Rectal smooth muscle tissue (tissue), 1 donor: ENCODE data around the gene RNPS1.

Source experiments
- H3K27ac ChIP-seq: one replicate; pipeline ENCODE4 v1.7.0; 2013; ENCODE audit warnings: low read depth, low read length, inconsistent platforms
- H3K27me3 ChIP-seq: one replicate; pipeline ENCODE4 v1.7.0; 2013; ENCODE audit warnings: low read length; ENCODE audit not compliant: control insufficient read depth, insufficient read depth
- H3K36me3 ChIP-seq: one replicate; pipeline ENCODE4 v1.7.0; 2013; ENCODE audit warnings: low read length; ENCODE audit not compliant: control insufficient read depth, insufficient read depth
- H3K4me1 ChIP-seq: one replicate; pipeline ENCODE4 v1.7.0; 2013; ENCODE audit warnings: low read length; ENCODE audit not compliant: control insufficient read depth, insufficient read depth
- H3K4me3 ChIP-seq: one replicate; pipeline ENCODE4 v1.7.0; 2013; ENCODE audit warnings: low read length
- H3K9ac ChIP-seq: one replicate; pipeline ENCODE4 v1.7.0; 2013; ENCODE audit warnings: low read length

The RNPS1 gene

GRCh38 chr16:2226245-2226793 lies 41.6 kb downstream of the RNPS1 start:
- peaks cover 4% of the 10 kb centered on the region for H3K27me3 ChIP-seq
- peaks cover 6% of the 10 kb centered on the region for H3K4me1 ChIP-seq
- no peak overlapping the region for H3K27ac ChIP-seq
- H3K9ac ChIP-seq: no peak overlapping the region
- H3K4me3 ChIP-seq: no peak overlapping the region
- H3K36me3 ChIP-seq: peaks cover 16% of the 10 kb centered on the region

GRCh38 chr16:2223942-2224486 lies 43.9 kb downstream of the RNPS1 start:
- Histone ChIP-seq H3K4me3 (peak overlapping the region; percentile 93), H3K4me1 (peaks cover 6% of the 10 kb centered on the region), H3K9ac (peak overlapping the region; percentile 90), H3K27ac (peak overlapping the region; percentile 81), H3K27me3 (no peaks in the 10 kb centered on the region), H3K36me3 (peaks cover 6% of the 10 kb centered on the region)

- H3K27ac ChIP-seq: peak within 1 kb of the TSS; percentile 81
- H3K9ac ChIP-seq: peak within 1 kb of the TSS; percentile 90
- H3K4me3 ChIP-seq: peak within 1 kb of the TSS; percentile 93
- H3K36me3 ChIP-seq: peaks cover 4% of the 10 kb centered on the region
- H3K27me3 ChIP-seq: no peaks in the 10 kb centered on the region
- peaks cover 6% of the 10 kb centered on the region for H3K4me1 ChIP-seq
Observed at GRCh38 chr16:2223221-2223941, 44.5 kb downstream of the RNPS1 start, which contains the start of gene E4F1. Gene E4F1 (plus strand): TSS chr16:2223591. CDS start chr16:2223614, 23 bp downstream.

GRCh38 chr16:2216330-2216729 lies 51.6 kb downstream of the RNPS1 start:
- peaks cover 8% of the 10 kb centered on the region for H3K4me1 ChIP-seq
- H3K27ac ChIP-seq: no peak overlapping the region
- no peak overlapping the region for H3K9ac ChIP-seq
- H3K4me3 ChIP-seq: no peak overlapping the region
- no peaks in the 10 kb centered on the region for H3K27me3 ChIP-seq
- no peaks in the 10 kb centered on the region for H3K36me3 ChIP-seq

- Histone ChIP-seq H3K27me3 (no peaks in the 10 kb centered on the region), H3K9ac (peak within 1 kb of the TSS; percentile 83), H3K36me3 (no peaks in the 10 kb centered on the region), H3K4me1 (peaks cover 8% of the 10 kb centered on the region), H3K4me3 (peak within 1 kb of the TSS; percentile 93), H3K27ac (peak within 1 kb of the TSS; percentile 94)
Observed at GRCh38 chr16:2214719-2214968, 53.3 kb downstream of the RNPS1 start, which contains the start of gene PGP. Gene PGP (minus strand): TSS chr16:2214840. CDS start chr16:2214777, 63 bp downstream.

GRCh38 chr16:2213817-2214718 lies 53.9 kb downstream of the RNPS1 start:
- Histone ChIP-seq H3K4me1 (peaks cover 8% of the 10 kb centered on the region), H3K27me3 (no peaks in the 10 kb centered on the region), H3K9ac (peak overlapping the region; percentile 73), H3K36me3 (no peaks in the 10 kb centered on the region), H3K4me3 (peak overlapping the region; percentile 86), H3K27ac (peak overlapping the region; percentile 79)

GRCh38 chr16:2212362-2213324 lies 55.3 kb downstream of the RNPS1 start:
- peak overlapping the region; percentile 86 for H3K4me3 ChIP-seq

GRCh38 chr16:2211923-2212347 lies 56.0 kb downstream of the RNPS1 start:
- Histone ChIP-seq H3K27ac (no peak overlapping the region), H3K36me3 (peaks cover 13% of the 10 kb centered on the region)

More at GRCh38 chr16:2212362-2213324, 55.3 kb downstream of the RNPS1 start:
- H3K36me3 ChIP-seq: peaks cover 7% of the 10 kb centered on the region
- H3K27ac ChIP-seq: no peak overlapping the region
- no peak overlapping the region for H3K9ac ChIP-seq
- no peaks in the 10 kb centered on the region for H3K27me3 ChIP-seq
- peaks cover 8% of the 10 kb centered on the region for H3K4me1 ChIP-seq

GRCh38 chr16:2210386-2211365 lies 57.2 kb downstream of the RNPS1 start, which contains the start of gene BRICD5:
Gene BRICD5 (minus strand): TSS chr16:2210863. CDS start chr16:2210833, 30 bp downstream.
- H3K36me3 ChIP-seq: peaks cover 14% of the 10 kb centered on the region
- H3K27me3 ChIP-seq: no peaks in the 10 kb centered on the region
- no peak within 1 kb of the TSS for H3K4me3 ChIP-seq
- no peak within 1 kb of the TSS for H3K27ac ChIP-seq
- peaks cover 15% of the 10 kb centered on the region for H3K4me1 ChIP-seq
- no peak within 1 kb of the TSS for H3K9ac ChIP-seq

More at GRCh38 chr16:2211923-2212347, 56.0 kb downstream of the RNPS1 start:
- Histone ChIP-seq H3K4me3 (no peak overlapping the region), H3K9ac (no peak overlapping the region), H3K4me1 (peaks cover 8% of the 10 kb centered on the region), H3K27me3 (no peaks in the 10 kb centered on the region)

- no peak overlapping the region for H3K9ac ChIP-seq
- H3K4me3 ChIP-seq: no peak overlapping the region
- H3K4me1 ChIP-seq: peaks cover 15% of the 10 kb centered on the region
- peaks cover 14% of the 10 kb centered on the region for H3K36me3 ChIP-seq
- H3K27me3 ChIP-seq: no peaks in the 10 kb centered on the region
- H3K27ac ChIP-seq: no peak overlapping the region
Observed at GRCh38 chr16:2210009-2210332, 58.0 kb downstream of the RNPS1 start.
